ENCODE results near the gene CHPF2. TPM values are rescaled to one million over a fixed set of nuclear protein-coding genes. Genes with fewer than 3 reads are reported as not detected.

The CHPF2 gene
- total and polyA plus RNA-seq, 2 of the 13 experiments (the other 11 are each of a cell fraction or from before 2014, with no cell fraction given), result 15.4 to 21.5 TPM

DNA sequence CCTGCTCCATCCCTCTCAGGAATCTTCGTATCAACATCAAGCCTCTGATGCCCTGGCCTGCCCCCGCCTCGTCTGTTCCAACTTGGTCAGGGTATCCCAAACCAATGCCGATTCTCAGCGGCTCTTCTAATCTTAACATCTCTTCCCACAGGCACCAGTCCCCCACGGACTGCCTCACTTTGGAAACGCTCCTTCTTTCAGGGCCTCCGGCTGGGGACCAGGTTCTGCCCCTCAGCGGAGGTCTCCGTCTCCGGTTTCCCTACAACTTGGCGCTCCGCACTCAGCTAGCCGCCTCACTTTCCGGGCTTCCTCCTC, 5.8 kb upstream of the CHPF2 start:
- Histone ChIP-seq H3K9me3 (ENCODE audit: low read length) (no peaks in the 10 kb centered on the region), H4K20me1 (ENCODE audit: insufficient read depth, low read length) (no peaks in the 10 kb centered on the region), H3K27ac (ENCODE audit: extremely low read length, insufficient read depth, low read length) (peak overlapping the region; percentile 17), H3K27me3 (ENCODE audit: control insufficient read depth in 1 of 2, insufficient read depth in 2 of 2, low read length in 2 of 2) (no peaks in the 10 kb centered on the region), H2AFZ (ENCODE audit: low read length) (no peak overlapping the region), H3K4me2 (ENCODE audit: low read depth, low read length) (peak overlapping the region; percentile 80), H3K36me3 (replicated peaks in 1 of 2; ENCODE audit: control insufficient read depth in 1 of 2, insufficient read depth in 2 of 2, low read length in 2 of 2) (peaks cover 18 to 33% of the 10 kb centered on the region in 2 experiments; a peak in 4 of 5 replicates), H3K9ac (ENCODE audit: insufficient read depth, low read depth, low read length) (peak overlapping the region; percentile 71), H3K4me3 (replicated peaks in 1 of 3; ENCODE audit: insufficient read depth in 1 of 3, low read depth in 2 of 3, low read length in 3 of 3) (peak overlapping the region; percentile 76 to 91 (median 86)), H3K4me1 (ENCODE audit: insufficient read depth, low read length) (peaks cover 28% of the 10 kb centered on the region), H3K79me2 (ENCODE audit: insufficient read depth, low read length) (peaks cover 16% of the 10 kb centered on the region)
- in situ Hi-C loops (cut with HindIII; ENCODE audit: extremely low pct_ligation_motif_present, low pct_unique_long_range_greater_than_20kb) (no loop called here), intact Hi-C loops (cut with micrococcal nuclease; ENCODE audit: unreplicated experiment) (no loop called here)
- DNase-seq (ENCODE audit: low spot score) (no peak), FAIRE-seq (no peak), ATAC-seq (peak; percentile 27)
- 2% methylated on average over 13 of the region's 15 CpGs for WGBS (ENCODE audit: low lambda C conversion rate)
- ChIA-PET POLR2A (interaction anchor here (1.0 to 1.6 kb wide), 6 partner anchors 9 to 1602 kb away, joined by 3 to 9 read pairs (median 4); no protein-coding TSS in a partner anchor), CTCF (ENCODE audit: low intra/inter-chr PET ratio, low total read pairs) (no interaction called here)
- no peak for TF ChIP-seq ZNF800 (CRISPR knock-in tag; IDR thresholded peaks at IDR 0.05)
- 0 out of 2 replicates have a peak, but pooled peaks have one; percentile 9 for TF ChIP-seq HIVEP1 (CRISPR knock-in tag; IDR thresholded peaks at IDR 0.05)
- BruUV-seq (replicated peaks), result TSS peak; percentile 56

GRCh38 chr7:151226875-151227782, 5.2 kb upstream of the CHPF2 start, which contains the start of gene ABCF2:
Gene ABCF2, minus strand, starts transcription at chr7:151227205. Its CDS starts 747 bp downstream, at chr7:151226458.
- Histone ChIP-seq H3K4me3 (replicated peaks in 1 of 3; ENCODE audit: insufficient read depth in 1 of 3, low read depth in 2 of 3, low read length in 3 of 3) (peak within 1 kb of the TSS; percentile 76 to 91 (median 86)), H3K27ac (ENCODE audit: extremely low read length, insufficient read depth, low read length) (peak within 1 kb of the TSS; percentile 72), H3K9ac (ENCODE audit: insufficient read depth, low read depth, low read length) (peak within 1 kb of the TSS; percentile 71), H3K4me2 (ENCODE audit: low read depth, low read length) (peak within 1 kb of the TSS; percentile 85), H3K27me3 (ENCODE audit: control insufficient read depth in 1 of 2, insufficient read depth in 2 of 2, low read length in 2 of 2) (no peaks in the 10 kb centered on the region; a peak in 1 of 5 replicates), H3K9me3 (ENCODE audit: low read length) (no peaks in the 10 kb centered on the region), H4K20me1 (ENCODE audit: insufficient read depth, low read length) (no peaks in the 10 kb centered on the region), H3K79me2 (ENCODE audit: insufficient read depth, low read length) (peaks cover 16% of the 10 kb centered on the region), H3K4me1 (ENCODE audit: insufficient read depth, low read length) (peaks cover 33% of the 10 kb centered on the region), H3K36me3 (replicated peaks in 1 of 2; ENCODE audit: control insufficient read depth in 1 of 2, insufficient read depth in 2 of 2, low read length in 2 of 2) (peaks cover 17 to 28% of the 10 kb centered on the region in 2 experiments; a peak in 4 of 5 replicates), H2AFZ (ENCODE audit: low read length) (peak within 1 kb of the TSS; percentile 86)
- ATAC-seq (peak; percentile 98), FAIRE-seq (peak; percentile 85), DNase-seq (ENCODE audit: low spot score) (peak; percentile 96)
- CTCF ChIA-PET (ENCODE audit: low intra/inter-chr PET ratio, low total read pairs), result interaction anchor here (1.0 kb wide), 1 partner anchor 18 kb away, joined by 4 read pairs; no protein-coding TSS in a partner anchor
- no TSS peak for BruUV-seq (replicated peaks)
- in situ Hi-C loops (cut with HindIII; ENCODE audit: extremely low pct_ligation_motif_present, low pct_unique_long_range_greater_than_20kb), result no loop called here
- under 1% methylated on average over 54 of the region's 68 CpGs for WGBS (ENCODE audit: low lambda C conversion rate)
- POLR2A ChIA-PET, result interaction anchor here (0.7 to 1.6 kb wide), 9 partner anchors 9 to 1602 kb away, joined by 3 to 9 read pairs (median 4); partner anchors contain the start of genes FASTK and NUB1
- intact Hi-C loops (cut with micrococcal nuclease; ENCODE audit: unreplicated experiment), result no loop called here
- TF ChIP-seq YEATS2 (CRISPR knock-in tag; IDR thresholded peaks at IDR 0.05; ENCODE audit: borderline replicate concordance) (peak; percentile 90; the same call in 1 of the 2 replicates), SRSF9 (IDR thresholded peaks at IDR 0.05; ENCODE audit: borderline replicate concordance, insufficient read depth, low read depth, low read length, poor library complexity, severe bottlenecking) (no peak), ZNF101 (CRISPR knock-in tag; IDR thresholded peaks at IDR 0.05; ENCODE audit: borderline replicate concordance, low read depth) (no peak), ZNF138 (CRISPR knock-in tag; IDR thresholded peaks at IDR 0.05; ENCODE audit: low read depth) (no peak), NFYB (CRISPR knock-in tag; IDR thresholded peaks at IDR 0.05) (peak; percentile 86), ZNF607 (CRISPR knock-in tag; IDR thresholded peaks at IDR 0.05; ENCODE audit: borderline replicate concordance) (0 out of 2 replicates have a peak, but pooled peaks have one; percentile 44), HNRNPLL (IDR thresholded peaks at IDR 0.05; ENCODE audit: low read depth, low read length, poor library complexity, severe bottlenecking) (peak; percentile 53), ZNF282 (IDR thresholded peaks at IDR 0.05; ENCODE audit: partially characterized antibody) (no peak), ZSCAN25 (CRISPR knock-in tag; IDR thresholded peaks at IDR 0.05) (no peak), SMAD3 (CRISPR knock-in tag; IDR thresholded peaks at IDR 0.05) (0 out of 2 replicates have a peak, but pooled peaks have one; percentile 38)
- TF ChIP-seq, protein P1, sequence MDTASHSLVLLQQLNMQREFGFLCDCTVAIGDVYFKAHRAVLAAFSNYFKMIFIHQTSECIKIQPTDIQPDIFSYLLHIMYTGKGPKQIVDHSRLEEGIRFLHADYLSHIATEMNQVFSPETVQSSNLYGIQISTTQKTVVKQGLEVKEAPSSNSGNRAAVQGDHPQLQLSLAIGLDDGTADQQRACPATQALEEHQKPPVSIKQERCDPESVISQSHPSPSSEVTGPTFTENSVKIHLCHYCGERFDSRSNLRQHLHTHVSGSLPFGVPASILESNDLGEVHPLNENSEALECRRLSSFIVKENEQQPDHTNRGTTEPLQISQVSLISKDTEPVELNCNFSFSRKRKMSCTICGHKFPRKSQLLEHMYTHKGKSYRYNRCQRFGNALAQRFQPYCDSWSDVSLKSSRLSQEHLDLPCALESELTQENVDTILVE (CRISPR knock-in tag; IDR thresholded peaks at IDR 0.05), result peak; percentile 18; the same call in 1 of the 2 replicates

Data from HepG2 (cell line).